ENCODE measurements around the gene MYPN. TPM values are rescaled to one million over a fixed set of nuclear protein-coding genes. Genes with fewer than 3 reads are reported as not detected.

MYPN gene
- total RNA-seq, 1 experiment from 2014 or later, result not detected

DNA sequence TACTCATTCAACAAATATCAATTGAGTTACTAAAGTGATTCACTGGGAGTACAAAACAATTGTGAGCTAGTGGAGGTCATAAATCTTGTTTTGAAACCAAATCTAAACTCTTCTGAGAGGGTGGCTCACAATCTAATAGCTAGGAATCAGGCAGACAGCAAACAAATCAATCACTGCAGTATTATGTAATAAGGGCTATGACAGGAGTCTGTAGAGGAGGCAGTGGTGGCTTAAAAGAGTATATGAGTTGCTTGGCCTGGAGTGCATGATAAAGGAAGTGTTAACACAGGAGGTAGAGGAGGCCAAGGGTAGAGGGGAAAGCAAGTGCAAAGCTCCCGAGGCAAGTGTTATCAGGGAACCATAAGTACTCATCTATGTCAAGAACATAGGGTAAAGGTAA is 16.5 kb downstream of the MYPN start:
- no peak overlapping the region for H2BK15ac ChIP-seq (ENCODE audit: low read depth, low read length)
- H4K8ac ChIP-seq (replicated peaks; ENCODE audit: insufficient read length, low read depth, low read length), result no peak overlapping the region
- no peak for TF ChIP-seq CTCF (conservative IDR thresholded peaks at IDR 0.05)
- no peak overlapping the region for H2AFZ ChIP-seq (ENCODE audit: low read length)
- no peak overlapping the region for H3K23ac ChIP-seq (ENCODE audit: insufficient read length, low read depth, low read length)
- H2BK12ac ChIP-seq (ENCODE audit: insufficient read length, low read depth, low read length), result no peak overlapping the region
- H3K27me3 ChIP-seq (ENCODE audit: insufficient read depth, low read length), result no peaks in the 10 kb centered on the region
- no peak overlapping the region for H2BK5ac ChIP-seq (ENCODE audit: insufficient read length, low read length)
- Mint-ChIP-seq H3K27ac (no peak overlapping the region), H3K4me3 (no peak overlapping the region), H3K36me3 (ENCODE audit: insufficient read depth in 1 of 3, low read depth in 3 of 3) (no peaks in the 10 kb centered on the region), H3K27me3 (ENCODE audit: low read depth) (no peaks in the 10 kb centered on the region), H3K9me3 (no peaks in the 10 kb centered on the region), H3K4me1 (peaks cover 0 to 3% of the 10 kb centered on the region in 2 experiments; a peak in 2 of 4 replicates)
- DNase-seq, result no peak
- WGBS (ENCODE audit: extremely low coverage, insufficient read length, low lambda C conversion rate), result no CpG with 5 or more reads among the region's 1 CpG
- no peak overlapping the region for H2BK20ac ChIP-seq (ENCODE audit: low read depth, low read length, poor library complexity, severe bottlenecking)
- H4K91ac ChIP-seq (ENCODE audit: insufficient read length, low read depth, low read length), result no peak overlapping the region
- H2BK120ac ChIP-seq (ENCODE audit: low read depth, low read length, poor library complexity, severe bottlenecking), result no peak overlapping the region
- no peak overlapping the region for H3K27ac ChIP-seq (ENCODE audit: insufficient read length, low read depth, low read length)
- H3K56ac ChIP-seq (ENCODE audit: insufficient read length, low read depth, low read length), result no peak overlapping the region
- no peaks in the 10 kb centered on the region for H3K9me3 ChIP-seq (ENCODE audit: control insufficient read depth, low read depth, low read length)
- H4K20me1 ChIP-seq (ENCODE audit: control insufficient read depth, insufficient read depth, insufficient read length), result no peaks in the 10 kb centered on the region
- H2AK5ac ChIP-seq (ENCODE audit: insufficient read length, low read length), result no peak overlapping the region
- H3T11ph ChIP-seq (ENCODE audit: low read length), result no peak overlapping the region
- no peak overlapping the region for H3K9ac ChIP-seq (ENCODE audit: extremely low read depth, insufficient read length, low read length)
- no peak overlapping the region for H3K18ac ChIP-seq (ENCODE audit: insufficient read length, low read depth, low read length)
- H3K79me1 ChIP-seq (ENCODE audit: insufficient read depth, low read depth, low read length, poor library complexity, severe bottlenecking), result no peaks in the 10 kb centered on the region
- H4K5ac ChIP-seq (ENCODE audit: insufficient read length, low read depth, low read length), result no peak overlapping the region
- H3K4me2 ChIP-seq (ENCODE audit: insufficient read depth, insufficient read length, low read length), result no peak overlapping the region
- no peaks in the 10 kb centered on the region for H3K79me2 ChIP-seq (ENCODE audit: insufficient read depth, low read length)
- H3K4ac ChIP-seq (ENCODE audit: low read depth, low read length), result no peak overlapping the region
- no peak overlapping the region for H3K14ac ChIP-seq (ENCODE audit: insufficient read depth, low read length)
- no peaks in the 10 kb centered on the region; the same call in 1 of the 2 replicates for H3K4me1 ChIP-seq (ENCODE audit: insufficient read depth, low read length)
- H3K23me2 ChIP-seq (ENCODE audit: insufficient read length, low read depth, low read length, poor library complexity, severe bottlenecking), result no peaks in the 10 kb centered on the region

Data from H9 (cell line).